ENCODE results near the gene SKA2. TPM values are rescaled to one million over a fixed set of nuclear protein-coding genes. Genes with fewer than 3 reads are reported as not detected.

Gene SKA2
- polyA plus RNA-seq, 1 experiment, result 9.7 TPM

- Histone ChIP-seq H3K27me3 (ENCODE audit: control insufficient read depth, insufficient read depth, low read length) (no peaks in the 10 kb centered on the region), H3K4me3 (ENCODE audit: low read depth, low read length) (no peak overlapping the region), H3K36me3 (ENCODE audit: control insufficient read depth, insufficient read depth, low read length) (no peaks in the 10 kb centered on the region)
- TF ChIP-seq CTCF (IDR thresholded peaks at IDR 0.05; ENCODE audit: insufficient read depth, low read depth, low read length), result no peak
- DNase-seq (ENCODE audit: low read depth), result no peak
- ChIA-PET POLR2A (interaction anchor here (0.6 kb wide), 1 partner anchor 59 kb away, joined by 3 read pairs; no protein-coding TSS in a partner anchor), CTCF (interaction anchor here (0.7 to 2.0 kb wide), 2 partner anchors 9 to 15 kb away, joined by 5 to 8 read pairs; no protein-coding TSS in a partner anchor)
These were observed 3.4 kb downstream of the SKA2 start for GRCh38 chr17:59151591-59151990.

GRCh38 chr17:59151006-59151405, 4.0 kb downstream of the SKA2 start:
- ChIA-PET CTCF (interaction anchor here (2.0 kb wide), 1 partner anchor 16 kb away, joined by 8 read pairs; no protein-coding TSS in a partner anchor), POLR2A (interaction anchor here (0.6 kb wide), 1 partner anchor 59 kb away, joined by 3 read pairs; no protein-coding TSS in a partner anchor)
- Histone ChIP-seq H3K36me3 (ENCODE audit: control insufficient read depth, insufficient read depth, low read length) (no peaks in the 10 kb centered on the region), H3K27me3 (ENCODE audit: control insufficient read depth, insufficient read depth, low read length) (no peaks in the 10 kb centered on the region), H3K4me3 (ENCODE audit: low read depth, low read length) (no peak overlapping the region)
- DNase-seq (ENCODE audit: low read depth), result no peak
- no peak for TF ChIP-seq CTCF (IDR thresholded peaks at IDR 0.05; ENCODE audit: insufficient read depth, low read depth, low read length)

- no peak overlapping the region for H3K4me3 ChIP-seq (ENCODE audit: low read depth, low read length)
- H3K27me3 ChIP-seq (ENCODE audit: control insufficient read depth, insufficient read depth, low read length), result no peaks in the 10 kb centered on the region
- CTCF ChIA-PET, result interaction anchor here (2.0 kb wide), 1 partner anchor 17 kb away, joined by 8 read pairs; no protein-coding TSS in a partner anchor
- H3K36me3 ChIP-seq (ENCODE audit: control insufficient read depth, insufficient read depth, low read length), result no peaks in the 10 kb centered on the region
- DNase-seq (ENCODE audit: low read depth), result no peak
- POLR2A ChIA-PET, result no interaction called here
- TF ChIP-seq CTCF (IDR thresholded peaks at IDR 0.05; ENCODE audit: insufficient read depth, low read depth, low read length), result no peak
These were observed 5.0 kb downstream of the SKA2 start for GRCh38 chr17:59149841-59150511.

GRCh38 chr17:59149051-59149450, 5.9 kb downstream of the SKA2 start:
- no peaks in the 10 kb centered on the region for H3K27me3 ChIP-seq (ENCODE audit: control insufficient read depth, insufficient read depth, low read length)
- H3K4me3 ChIP-seq (ENCODE audit: low read depth, low read length), result no peak overlapping the region
- ChIA-PET CTCF (interaction anchor here (0.6 kb wide), 1 partner anchor 25 kb away, joined by 3 read pairs; no protein-coding TSS in a partner anchor), POLR2A (no interaction called here)
- no peaks in the 10 kb centered on the region for H3K36me3 ChIP-seq (ENCODE audit: control insufficient read depth, insufficient read depth, low read length)
- DNase-seq (ENCODE audit: low read depth), result no peak
- TF ChIP-seq CTCF (IDR thresholded peaks at IDR 0.05; ENCODE audit: insufficient read depth, low read depth, low read length), result no peak

- TF ChIP-seq CTCF (IDR thresholded peaks at IDR 0.05; ENCODE audit: insufficient read depth, low read depth, low read length), result no peak
- Histone ChIP-seq H3K27me3 (ENCODE audit: control insufficient read depth, insufficient read depth, low read length) (no peaks in the 10 kb centered on the region), H3K4me3 (ENCODE audit: low read depth, low read length) (no peak overlapping the region), H3K36me3 (ENCODE audit: control insufficient read depth, insufficient read depth, low read length) (no peaks in the 10 kb centered on the region)
- ChIA-PET CTCF (no interaction called here), POLR2A (no interaction called here)
- no peak for DNase-seq (ENCODE audit: low read depth)
These were observed 9.4 kb downstream of the SKA2 start for GRCh38 chr17:59145571-59146096.
